ENCODE results near the gene FCHSD2. TPM values are rescaled to one million over a fixed set of nuclear protein-coding genes. Genes with fewer than 3 reads are reported as not detected.
A peak's percentile ranks its signal among the peaks of the same experiment; 100 is the strongest.

FCHSD2 gene
- total and polyA plus RNA-seq, 2 donors from 2014 or later = 8.0 to 58.7 TPM

DNA sequence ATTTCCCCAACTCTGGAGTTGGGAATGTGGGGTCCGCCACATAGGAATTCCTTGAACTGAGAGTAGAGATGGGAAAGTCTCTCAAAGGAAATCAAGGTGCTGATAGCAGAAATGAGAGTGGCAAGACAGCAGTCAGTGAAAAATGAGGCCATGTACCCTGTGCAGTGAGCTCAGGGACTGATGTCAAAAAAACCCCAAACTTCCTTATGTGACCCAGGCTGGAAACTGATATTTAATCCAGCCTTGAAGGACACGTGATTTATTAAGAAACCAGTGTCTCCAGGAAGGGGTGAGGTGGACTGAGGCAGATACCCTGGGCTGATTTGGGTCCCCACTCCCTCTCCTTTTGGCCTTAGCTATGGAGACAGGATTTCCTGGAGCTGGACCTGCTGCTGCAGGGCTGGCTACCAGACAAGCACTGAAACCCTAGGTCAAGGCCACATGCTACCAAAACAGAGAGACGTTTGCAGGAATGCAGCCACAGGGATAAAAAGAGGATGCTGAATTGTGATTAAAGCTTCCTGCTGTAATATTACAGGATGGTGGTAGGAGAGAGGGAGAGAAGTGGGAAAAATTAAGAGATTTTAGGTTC is 25.3 kb upstream of the FCHSD2 start:
- TF ChIP-seq, protein P1, sequence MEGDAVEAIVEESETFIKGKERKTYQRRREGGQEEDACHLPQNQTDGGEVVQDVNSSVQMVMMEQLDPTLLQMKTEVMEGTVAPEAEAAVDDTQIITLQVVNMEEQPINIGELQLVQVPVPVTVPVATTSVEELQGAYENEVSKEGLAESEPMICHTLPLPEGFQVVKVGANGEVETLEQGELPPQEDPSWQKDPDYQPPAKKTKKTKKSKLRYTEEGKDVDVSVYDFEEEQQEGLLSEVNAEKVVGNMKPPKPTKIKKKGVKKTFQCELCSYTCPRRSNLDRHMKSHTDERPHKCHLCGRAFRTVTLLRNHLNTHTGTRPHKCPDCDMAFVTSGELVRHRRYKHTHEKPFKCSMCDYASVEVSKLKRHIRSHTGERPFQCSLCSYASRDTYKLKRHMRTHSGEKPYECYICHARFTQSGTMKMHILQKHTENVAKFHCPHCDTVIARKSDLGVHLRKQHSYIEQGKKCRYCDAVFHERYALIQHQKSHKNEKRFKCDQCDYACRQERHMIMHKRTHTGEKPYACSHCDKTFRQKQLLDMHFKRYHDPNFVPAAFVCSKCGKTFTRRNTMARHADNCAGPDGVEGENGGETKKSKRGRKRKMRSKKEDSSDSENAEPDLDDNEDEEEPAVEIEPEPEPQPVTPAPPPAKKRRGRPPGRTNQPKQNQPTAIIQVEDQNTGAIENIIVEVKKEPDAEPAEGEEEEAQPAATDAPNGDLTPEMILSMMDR (IDR thresholded peaks at IDR 0.05; ENCODE audit: borderline replicate concordance, extremely low read depth, insufficient read depth) = no peak
- intact Hi-C loops (cut with DNase I) = no loop called here
- Histone ChIP-seq H3K4me1 (ENCODE audit: control insufficient read depth in 2 of 3, insufficient read depth in 2 of 3, low read depth in 1 of 3, low read length in 3 of 3) (peaks cover 0 to 3% (median 0%) of the 10 kb centered on the region in 3 donors), H3K27ac (ENCODE audit: low read depth in 2 of 2, low read length in 2 of 2) (no peak overlapping the region), H3K9ac (ENCODE audit: low read length in 3 of 3) (no peak overlapping the region), H3K4me3 (ENCODE audit: low read length in 3 of 3) (no peak overlapping the region), H3K9me3 (ENCODE audit: control insufficient read depth in 2 of 3, insufficient read depth in 1 of 3, low read length in 3 of 3) (no peaks in the 10 kb centered on the region), H3K36me3 (ENCODE audit: control insufficient read depth in 2 of 3, insufficient read depth in 3 of 3, low read length in 3 of 3) (no peaks in the 10 kb centered on the region), H3K27me3 (ENCODE audit: control insufficient read depth, insufficient read depth, low read length) (no peaks in the 10 kb centered on the region)
- peak in 1 of 5 donors; percentile 32 for DNase-seq
- no peak for FAIRE-seq

DNA sequence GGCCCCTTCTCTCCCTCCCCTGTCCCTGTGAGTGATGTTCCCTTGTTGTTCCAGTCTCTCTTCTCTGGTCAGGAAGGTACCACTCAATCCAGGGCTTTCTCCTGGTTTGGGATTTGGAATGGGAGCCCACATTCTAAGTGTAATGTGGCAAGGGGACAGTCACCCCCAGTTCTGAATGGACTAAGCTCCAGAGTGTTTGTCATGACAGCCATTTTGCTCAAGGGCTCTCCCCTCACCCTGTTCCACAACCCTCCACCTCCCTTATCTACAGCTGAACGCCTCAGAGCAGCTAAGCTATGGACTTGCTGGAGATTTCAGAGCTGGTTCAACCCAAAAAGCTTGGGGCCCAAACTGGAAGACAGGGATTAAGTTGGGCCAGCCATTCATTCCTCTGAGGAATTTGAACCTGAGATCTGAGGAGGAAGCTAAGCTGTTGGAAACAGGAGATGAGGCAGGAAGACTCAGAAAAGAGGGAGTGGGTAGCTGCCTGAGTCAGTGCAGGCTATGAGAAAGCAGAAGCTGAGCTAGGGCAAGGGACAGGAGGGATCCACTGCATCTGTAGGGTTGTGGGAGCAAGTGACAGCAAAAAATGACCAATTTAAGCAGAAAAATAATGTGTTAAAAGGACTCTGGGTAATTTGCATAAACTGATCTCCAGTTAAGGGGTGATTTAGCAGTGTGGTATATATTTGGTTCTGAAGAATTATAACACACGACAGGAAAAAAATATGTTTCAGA is 22.9 kb upstream of the FCHSD2 start:
- H3K4me1 ChIP-seq (ENCODE audit: control insufficient read depth in 2 of 3, insufficient read depth in 2 of 3, low read depth in 1 of 3, low read length in 3 of 3) = peaks cover 0 to 3% (median 0%) of the 10 kb centered on the region in 3 donors
- H3K27me3 ChIP-seq (ENCODE audit: control insufficient read depth, insufficient read depth, low read length) = no peaks in the 10 kb centered on the region
- H3K4me3 ChIP-seq (ENCODE audit: low read length in 3 of 3) = no peak overlapping the region
- FAIRE-seq = no peak
- peak in 1 of 5 donors; percentile 7 for DNase-seq
- H3K9me3 ChIP-seq (ENCODE audit: control insufficient read depth in 2 of 3, insufficient read depth in 1 of 3, low read length in 3 of 3) = no peaks in the 10 kb centered on the region
- H3K9ac ChIP-seq (ENCODE audit: low read length in 3 of 3) = no peak overlapping the region
- intact Hi-C loops (cut with DNase I) = no loop called here
- H3K36me3 ChIP-seq (ENCODE audit: control insufficient read depth in 2 of 3, insufficient read depth in 3 of 3, low read length in 3 of 3) = no peaks in the 10 kb centered on the region
- H3K27ac ChIP-seq (ENCODE audit: low read depth in 2 of 2, low read length in 2 of 2) = no peak overlapping the region
- TF ChIP-seq, protein P1 (IDR thresholded peaks at IDR 0.05; ENCODE audit: borderline replicate concordance, extremely low read depth, insufficient read depth) = no peak

DNA sequence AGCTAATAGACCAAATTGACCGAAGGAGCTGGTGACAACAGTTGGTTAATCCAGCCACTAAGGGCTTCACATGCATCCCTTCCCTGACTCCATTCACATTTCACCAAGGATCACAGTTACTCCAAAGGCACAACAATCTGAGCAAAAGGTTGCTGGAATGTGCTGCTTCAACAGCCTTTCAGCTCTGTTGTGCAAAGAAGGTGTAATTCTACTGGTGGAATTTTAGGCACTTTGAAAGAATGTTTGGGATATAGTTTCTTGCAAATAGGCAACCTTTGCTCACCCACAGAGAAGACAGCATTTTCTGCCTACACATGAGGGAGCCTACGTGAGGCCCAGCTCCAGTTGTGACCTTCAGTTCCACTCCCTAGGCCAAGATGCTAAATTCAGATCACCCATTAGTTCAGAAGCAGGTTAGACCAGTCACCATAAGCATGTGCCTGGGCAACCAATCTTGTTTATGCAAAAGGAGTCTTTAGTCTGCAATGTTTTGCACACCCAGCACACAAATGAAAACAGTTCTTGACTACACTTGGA is 21.6 kb upstream of the FCHSD2 start:
- intact Hi-C loops (cut with DNase I) = no loop called here
- Histone ChIP-seq H3K27ac (ENCODE audit: low read depth in 2 of 2, low read length in 2 of 2) (no peak overlapping the region), H3K9me3 (ENCODE audit: control insufficient read depth in 2 of 3, insufficient read depth in 1 of 3, low read length in 3 of 3) (no peaks in the 10 kb centered on the region), H3K4me3 (ENCODE audit: low read length in 3 of 3) (no peak overlapping the region), H3K36me3 (ENCODE audit: control insufficient read depth in 2 of 3, insufficient read depth in 3 of 3, low read length in 3 of 3) (no peaks in the 10 kb centered on the region), H3K27me3 (ENCODE audit: control insufficient read depth, insufficient read depth, low read length) (no peaks in the 10 kb centered on the region), H3K9ac (ENCODE audit: low read length in 3 of 3) (no peak overlapping the region), H3K4me1 (ENCODE audit: control insufficient read depth in 2 of 3, insufficient read depth in 2 of 3, low read depth in 1 of 3, low read length in 3 of 3) (peaks cover 0 to 6% (median 2%) of the 10 kb centered on the region in 3 donors)
- FAIRE-seq (no peak), DNase-seq (peak in 1 of 5 donors; percentile 6)
- TF ChIP-seq, protein P1 (IDR thresholded peaks at IDR 0.05; ENCODE audit: borderline replicate concordance, extremely low read depth, insufficient read depth) = no peak

All from kidney (tissue), 14 donors.